Measurements from ENCODE around the gene TTF1. TPM values are rescaled to one million over a fixed set of nuclear protein-coding genes. Genes with fewer than 3 reads are reported as not detected.

TTF1 gene
- total and polyA plus RNA-seq, 11 donors, result 13.0 to 25.2 (median 16.8) TPM

DNA sequence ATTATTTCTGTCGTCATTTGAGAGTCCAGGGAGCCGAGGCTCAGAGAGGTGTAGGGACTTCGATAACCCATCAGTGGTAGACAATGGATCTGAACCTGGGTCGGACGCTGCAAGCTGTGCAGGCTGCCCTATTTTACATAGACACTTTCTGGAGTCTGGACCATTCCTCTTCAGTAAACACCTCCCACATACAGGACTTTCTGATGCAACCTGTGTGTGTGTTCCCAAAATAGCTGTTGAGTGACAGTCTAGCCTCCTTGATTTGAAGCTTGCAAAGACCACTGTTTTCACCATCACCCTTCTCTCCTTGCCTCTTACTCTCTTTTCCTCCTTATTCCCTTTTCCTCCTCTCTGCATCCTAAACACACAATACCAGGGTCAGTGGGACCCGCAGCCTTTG, 34.1 kb upstream of the TTF1 start:
- Histone ChIP-seq H3K4me3 (no peak overlapping the region), H3K4me1 (no peaks in the 10 kb centered on the region), H3K36me3 (no peaks in the 10 kb centered on the region), H3K27ac (no peak overlapping the region), H3K27me3 (peaks cover 0 to 19% (median 0%) of the 10 kb centered on the region in 9 donors), H3K9me3 (no peaks in the 10 kb centered on the region)
- intact Hi-C loops (cut with DNase I), result no loop called here
- TF ChIP-seq CTCF (IDR thresholded peaks at IDR 0.05) (no peak), POLR2A (IDR thresholded peaks at IDR 0.05) (no peak)
- no peak for ATAC-seq
- no peak for DNase-seq
- 83 to 86% (median 85%) methylated on average over 6 of the region's 6 CpGs for whole genome bisulfite sequencing, 4 donors

GRCh38 chr9:132439153-132439552, 32.5 kb upstream of the TTF1 start:
- no peak for ATAC-seq
- Histone ChIP-seq H3K9me3 (no peaks in the 10 kb centered on the region), H3K36me3 (no peaks in the 10 kb centered on the region), H3K4me3 (no peak overlapping the region), H3K27ac (no peak overlapping the region), H3K27me3 (peaks cover 0 to 25% (median 0%) of the 10 kb centered on the region in 9 donors), H3K4me1 (no peaks in the 10 kb centered on the region)
- TF ChIP-seq POLR2A (IDR thresholded peaks at IDR 0.05), result no peak
- TF ChIP-seq CTCF (IDR thresholded peaks at IDR 0.05), result no peak
- intact Hi-C loops (cut with DNase I), result no loop called here
- no peak for DNase-seq
- 69 to 76% (median 74%) methylated on average over 4 of the region's 4 CpGs for WGBS, 4 donors

GRCh38 chr9:132434881-132435280, 28.2 kb upstream of the TTF1 start:
- intact Hi-C loops (cut with DNase I), result no loop called here
- ATAC-seq (no peak), DNase-seq (no peak)
- H3K4me3 ChIP-seq, result no peak overlapping the region
- H3K27me3 ChIP-seq, result peaks cover 0 to 18% (median 0%) of the 10 kb centered on the region in 9 donors
- H3K4me1 ChIP-seq, result no peaks in the 10 kb centered on the region
- no peaks in the 10 kb centered on the region for H3K9me3 ChIP-seq
- 71 to 79% (median 74%) methylated on average over 10 of the region's 10 CpGs for WGBS, 4 donors
- H3K27ac ChIP-seq, result no peak overlapping the region
- TF ChIP-seq POLR2A (IDR thresholded peaks at IDR 0.05) (no peak), CTCF (IDR thresholded peaks at IDR 0.05) (no peak)
- no peaks in the 10 kb centered on the region for H3K36me3 ChIP-seq

DNA sequence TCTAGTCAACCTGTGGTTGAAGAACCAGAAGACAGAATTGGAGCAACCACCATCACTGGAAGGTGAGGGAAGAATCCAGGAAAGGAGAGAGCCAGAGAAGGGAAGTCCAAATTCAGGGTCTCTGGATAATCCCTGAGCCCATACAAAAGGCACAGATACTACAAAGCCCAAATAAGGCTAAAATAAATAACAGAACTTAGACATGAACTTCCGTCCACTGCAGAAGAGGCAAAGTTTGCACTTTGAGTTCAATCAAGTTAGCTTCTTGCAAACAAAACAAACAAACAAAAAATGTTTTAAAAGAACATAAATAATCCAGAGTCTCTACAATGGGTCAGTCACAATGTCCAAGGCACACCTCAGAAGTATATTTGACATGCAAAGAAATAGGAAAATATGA, 24.4 kb upstream of the TTF1 start:
- intact Hi-C loops (cut with DNase I), result no loop called here
- WGBS, 4 donors, result 74 to 87% (median 79%) methylated on average over 1 of the region's 1 CpG
- TF ChIP-seq POLR2A (IDR thresholded peaks at IDR 0.05) (no peak), CTCF (IDR thresholded peaks at IDR 0.05) (no peak)
- peaks cover 0 to 27% (median 0%) of the 10 kb centered on the region in 9 donors for H3K27me3 ChIP-seq
- no peak overlapping the region for H3K4me3 ChIP-seq
- no peaks in the 10 kb centered on the region for H3K4me1 ChIP-seq
- no peaks in the 10 kb centered on the region for H3K36me3 ChIP-seq
- DNase-seq, result no peak
- no peak overlapping the region for H3K27ac ChIP-seq
- no peaks in the 10 kb centered on the region for H3K9me3 ChIP-seq
- no peak for ATAC-seq
